Lower lobe of right lung (tissue), 2 donors: Measurements from ENCODE around the gene TNFSF13. TPM values are rescaled to one million over a fixed set of nuclear protein-coding genes. Genes with fewer than 3 reads are reported as not detected.

Source experiments
- ATAC-seq, 2 donors: fragments of 200-7000 bp; cut with Tn5 transposase; one replicate each; pipeline ENCODE4 v1.9.1; 2020 to 2022; ENCODE audit warnings: mild to moderate bottlenecking in 2 of 2, moderate library complexity in 2 of 2
- DNase-seq: peaks from one replicate; pipeline ENCODE4 v3.0.0-alpha.2; 2020
- H3K27ac ChIP-seq: fragments of 200-600 bp; one replicate; pipeline ENCODE4 v1.8.0; 2022
- H3K27me3 ChIP-seq: fragments of 200-600 bp; one replicate; pipeline ENCODE4 v1.8.0; 2022; ENCODE audit warnings: low read depth
- H3K36me3 ChIP-seq: fragments of 200-600 bp; one replicate; pipeline ENCODE4 v1.8.0; 2022; ENCODE audit warnings: mild to moderate bottlenecking
- H3K4me1 ChIP-seq: fragments of 200-600 bp; one replicate; pipeline ENCODE4 v1.8.0; 2022
- H3K4me3 ChIP-seq: fragments of 200-600 bp; one replicate; pipeline ENCODE4 v1.8.0; 2022; ENCODE audit warnings: mild to moderate bottlenecking
- H3K9me3 ChIP-seq: fragments of 200-600 bp; one replicate; pipeline ENCODE4 v1.8.0; 2022
- intact Hi-C: fragments of 100-400 bp; cut with DNase I; formaldehyde crosslinking; loops from one replicate; pipeline ENCODE4 v1.11.0; 2022
- total RNA-seq: library from RNA; stranded (reverse); fragmentation: NEBNext Ultra II Directional; extraction: Animal tissue kit (Norgen Biotek cat#: 25700); gene quantifications from one replicate; pipeline ENCODE4 v1.2.1, GENCODE V29; 2021
- TF ChIP-seq, protein P1 (sequence below): fragments of 200-600 bp; IDR thresholded peaks from one replicate; pipeline ENCODE4 v1.8.0; 2022; ENCODE audit warnings: antibody characterized with exemption, mild to moderate bottlenecking
- donor health status: DM: no; HTN: yes; CAD: no; lungs with severe emphysema.

TNFSF13 gene
- total RNA-seq, 1 donor from 2014 or later: 161 TPM

DNA sequence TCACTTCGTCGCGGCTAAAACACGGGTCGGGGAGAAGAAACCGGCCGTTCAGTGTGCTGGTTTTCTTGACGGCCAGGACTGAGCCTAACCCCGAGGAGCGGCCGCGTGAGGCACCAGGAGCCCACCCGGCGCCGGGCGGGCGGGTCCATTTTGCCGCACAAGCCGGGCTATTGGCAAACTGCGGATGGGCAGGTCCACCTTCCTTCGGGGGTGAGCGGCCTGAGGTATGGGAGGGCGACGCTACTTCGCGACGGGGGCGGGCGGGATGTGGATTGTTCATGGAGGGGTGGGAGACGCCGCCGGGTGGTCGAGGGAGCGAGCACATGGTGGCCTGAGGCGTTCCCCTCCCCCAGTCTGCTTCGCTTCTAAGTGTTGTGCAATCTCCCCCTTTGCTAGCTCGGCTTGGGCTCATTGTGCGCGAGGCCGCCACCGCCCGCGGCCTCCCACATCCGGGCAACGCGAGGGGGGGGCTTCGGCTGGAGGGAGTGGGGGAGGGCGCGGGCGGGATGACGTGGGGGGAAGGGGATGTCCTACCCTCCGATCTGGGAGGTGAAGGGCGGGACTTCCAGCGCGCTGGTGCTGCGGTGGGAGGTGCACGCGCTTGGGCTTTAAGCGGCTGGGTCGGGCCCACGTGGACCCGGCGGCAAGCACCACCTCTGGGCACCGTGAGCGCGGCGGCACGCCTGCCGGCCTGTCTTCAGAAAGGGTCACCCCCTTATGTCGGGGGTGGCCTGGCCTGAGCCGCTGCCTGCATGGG, 15.0 kb downstream of the TNFSF13 start:
- H3K27me3 ChIP-seq: no peaks in the 10 kb centered on the region
- intact Hi-C loops: no loop called here
- no peaks in the 10 kb centered on the region for H3K9me3 ChIP-seq
- DNase-seq (peak; percentile 93), ATAC-seq (peak; percentile 81 to 87)
- peak overlapping the region; percentile 81 for H3K4me3 ChIP-seq
- H3K27ac ChIP-seq: peak overlapping the region; percentile 97
- TF ChIP-seq, protein P1, sequence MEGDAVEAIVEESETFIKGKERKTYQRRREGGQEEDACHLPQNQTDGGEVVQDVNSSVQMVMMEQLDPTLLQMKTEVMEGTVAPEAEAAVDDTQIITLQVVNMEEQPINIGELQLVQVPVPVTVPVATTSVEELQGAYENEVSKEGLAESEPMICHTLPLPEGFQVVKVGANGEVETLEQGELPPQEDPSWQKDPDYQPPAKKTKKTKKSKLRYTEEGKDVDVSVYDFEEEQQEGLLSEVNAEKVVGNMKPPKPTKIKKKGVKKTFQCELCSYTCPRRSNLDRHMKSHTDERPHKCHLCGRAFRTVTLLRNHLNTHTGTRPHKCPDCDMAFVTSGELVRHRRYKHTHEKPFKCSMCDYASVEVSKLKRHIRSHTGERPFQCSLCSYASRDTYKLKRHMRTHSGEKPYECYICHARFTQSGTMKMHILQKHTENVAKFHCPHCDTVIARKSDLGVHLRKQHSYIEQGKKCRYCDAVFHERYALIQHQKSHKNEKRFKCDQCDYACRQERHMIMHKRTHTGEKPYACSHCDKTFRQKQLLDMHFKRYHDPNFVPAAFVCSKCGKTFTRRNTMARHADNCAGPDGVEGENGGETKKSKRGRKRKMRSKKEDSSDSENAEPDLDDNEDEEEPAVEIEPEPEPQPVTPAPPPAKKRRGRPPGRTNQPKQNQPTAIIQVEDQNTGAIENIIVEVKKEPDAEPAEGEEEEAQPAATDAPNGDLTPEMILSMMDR: no peak
- peaks cover 78% of the 10 kb centered on the region for H3K36me3 ChIP-seq
- peaks cover 60% of the 10 kb centered on the region for H3K4me1 ChIP-seq

DNA sequence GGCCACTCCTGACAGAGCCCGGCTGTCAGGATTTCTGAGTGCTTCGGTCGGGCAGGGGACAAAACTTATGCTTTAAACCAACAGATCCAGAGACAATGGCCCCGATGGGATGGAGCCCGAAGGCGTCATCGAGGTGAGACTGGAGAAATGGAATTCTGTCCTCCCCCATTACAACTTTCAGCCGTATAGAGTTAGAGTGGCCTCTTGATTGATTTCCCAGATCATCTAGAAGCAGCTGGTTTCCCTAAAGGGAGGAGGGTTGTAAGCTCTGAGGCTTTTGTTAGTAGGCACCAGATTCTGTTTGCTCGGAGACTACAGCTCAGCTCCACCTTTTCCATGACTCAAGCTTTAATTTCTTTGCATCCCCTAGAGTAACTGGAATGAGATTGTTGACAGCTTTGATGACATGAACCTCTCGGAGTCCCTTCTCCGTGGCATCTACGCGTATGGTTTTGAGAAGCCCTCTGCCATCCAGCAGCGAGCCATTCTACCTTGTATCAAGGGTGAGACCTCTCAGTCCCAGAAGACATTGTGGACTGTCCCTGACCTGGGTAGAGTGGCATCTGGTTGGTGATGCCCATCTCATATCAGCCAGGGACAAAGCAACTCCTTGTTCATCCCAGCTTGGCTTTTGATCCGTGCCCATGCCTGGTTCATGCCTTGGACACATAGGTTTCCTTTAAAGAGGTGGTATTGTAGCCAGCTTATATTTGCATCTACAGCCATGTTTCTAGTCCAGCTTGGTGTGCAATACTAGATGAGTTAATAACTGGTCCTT, 15.8 kb downstream of the TNFSF13 start:
- TF ChIP-seq, protein P1: no peak
- Histone ChIP-seq H3K36me3 (peaks cover 77% of the 10 kb centered on the region), H3K27me3 (no peaks in the 10 kb centered on the region), H3K4me3 (peak overlapping the region; percentile 81), H3K9me3 (no peaks in the 10 kb centered on the region), H3K4me1 (peaks cover 68% of the 10 kb centered on the region), H3K27ac (peak overlapping the region; percentile 97)
- DNase-seq (no peak), ATAC-seq (no peak)
- intact Hi-C loops: no loop called here

DNA sequence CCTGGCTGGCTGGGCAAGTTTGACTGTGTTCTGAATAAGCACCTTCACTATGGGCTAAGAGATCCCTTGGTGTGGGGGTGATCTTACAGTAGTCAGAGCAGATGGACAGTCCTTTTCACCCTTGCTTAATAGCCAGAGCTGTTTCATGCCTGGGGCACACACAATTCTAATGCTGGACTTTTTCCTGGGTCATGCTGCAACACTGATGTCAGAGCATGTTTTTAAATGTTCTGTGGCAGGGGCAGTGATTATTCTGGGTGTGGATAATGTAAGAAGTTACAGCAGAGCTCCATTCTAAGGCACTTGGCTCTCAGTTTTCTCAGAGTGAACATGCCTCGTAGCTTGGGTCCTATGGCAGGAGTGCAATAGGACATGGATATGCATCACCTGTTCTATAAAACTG, 16.9 kb downstream of the TNFSF13 start:
- Histone ChIP-seq H3K27me3 (no peaks in the 10 kb centered on the region), H3K36me3 (peaks cover 66% of the 10 kb centered on the region), H3K4me3 (peak overlapping the region; percentile 81), H3K27ac (peak overlapping the region; percentile 6), H3K4me1 (peaks cover 79% of the 10 kb centered on the region), H3K9me3 (no peaks in the 10 kb centered on the region)
- ATAC-seq (no peak), DNase-seq (no peak)
- TF ChIP-seq, protein P1: no peak
- intact Hi-C loops: no loop called here

DNA sequence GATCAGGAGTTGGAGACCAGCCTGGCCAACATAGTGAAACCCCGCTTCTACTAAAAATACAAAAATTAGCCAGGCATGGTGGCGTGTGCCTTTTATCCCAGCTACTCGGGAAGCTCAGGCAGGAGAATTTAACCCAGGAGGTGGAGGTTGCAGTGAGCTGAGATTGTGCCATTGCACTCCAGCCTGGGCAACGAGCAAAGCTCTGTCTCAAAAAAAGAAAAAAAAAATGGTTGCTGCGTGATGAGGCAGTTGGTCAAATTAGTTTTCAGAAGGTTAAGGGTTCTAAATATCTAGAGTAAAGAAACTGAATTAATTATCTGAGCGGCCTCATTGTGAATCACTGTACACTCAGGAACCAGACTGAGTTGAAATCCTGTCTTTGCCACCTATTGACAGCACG, 17.4 kb downstream of the TNFSF13 start:
- no peak for ATAC-seq
- Histone ChIP-seq H3K9me3 (no peaks in the 10 kb centered on the region), H3K4me3 (peak overlapping the region; percentile 81), H3K27me3 (no peaks in the 10 kb centered on the region), H3K4me1 (peaks cover 79% of the 10 kb centered on the region), H3K27ac (no peak overlapping the region), H3K36me3 (peaks cover 61% of the 10 kb centered on the region)
- intact Hi-C loops: no loop called here
- TF ChIP-seq, protein P1: no peak
- no peak for DNase-seq

DNA sequence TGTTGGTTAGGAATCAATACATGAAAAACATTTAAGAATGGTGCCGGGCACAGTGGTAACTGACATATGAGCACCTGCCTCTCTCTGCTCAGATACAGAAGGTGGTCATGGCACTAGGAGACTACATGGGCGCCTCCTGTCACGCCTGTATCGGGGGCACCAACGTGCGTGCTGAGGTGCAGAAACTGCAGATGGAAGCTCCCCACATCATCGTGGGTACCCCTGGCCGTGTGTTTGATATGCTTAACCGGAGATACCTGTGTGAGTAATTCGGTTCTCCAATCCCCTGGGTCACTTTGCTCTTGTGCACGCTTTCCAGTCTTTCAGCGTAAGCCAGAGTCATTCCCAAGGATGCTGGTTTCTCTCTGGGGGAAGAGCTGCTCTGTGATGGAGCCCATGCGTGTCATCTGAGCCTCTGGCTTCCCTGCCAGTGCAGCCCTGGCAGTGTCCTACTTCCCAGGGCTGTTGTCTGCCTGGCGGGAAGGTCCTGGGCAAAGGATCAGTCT, 17.9 kb downstream of the TNFSF13 start:
- intact Hi-C loops: no loop called here
- TF ChIP-seq, protein P1: no peak
- peaks cover 74% of the 10 kb centered on the region for H3K4me1 ChIP-seq

More for the DNA sequence above, 17.9 kb downstream of the TNFSF13 start:
- no peak overlapping the region for H3K27ac ChIP-seq
- no peaks in the 10 kb centered on the region for H3K9me3 ChIP-seq
- H3K27me3 ChIP-seq: no peaks in the 10 kb centered on the region
- H3K36me3 ChIP-seq: peaks cover 56% of the 10 kb centered on the region
- H3K4me3 ChIP-seq: peak overlapping the region; percentile 14
- DNase-seq (no peak), ATAC-seq (no peak)
